Stomach (tissue), 9 donors: ENCODE results near the gene EXOSC7. TPM values are rescaled to one million over a fixed set of nuclear protein-coding genes. Genes with fewer than 3 reads are reported as not detected.
A peak's percentile ranks its signal among the peaks of the same experiment; 100 is the strongest.

Experiments
- DNase-seq, 2 donors: peaks; one replicate each; pipeline versions ENCODE4 v3.0.0 to v3.0.0-alpha.2; 2013 to 2019
- H3K27ac ChIP-seq, 5 donors: fragments of 200-600 bp in 4 of 5; sonication (generic) in 4 of 5; one replicate each; pipeline ENCODE4 v1.5.1; 2013 to 2019; ENCODE audit warnings: mild to moderate bottlenecking in 1 of 5, moderate library complexity in 1 of 5
- H3K27me3 ChIP-seq, 3 donors: fragments of 200-600 bp; sonication (generic); one replicate each; pipeline ENCODE4 v1.5.1; 2017 to 2019; ENCODE audit warnings: mixed run types in 1 of 3
- H3K36me3 ChIP-seq, 4 donors: fragments of 200-600 bp; sonication (generic); 1 replicate in 3 of 4; 2 replicates in 1 of 4; pipeline ENCODE4 v1.5.1; 2016 to 2019
- H3K4me1 ChIP-seq, 4 donors: fragments of 200-600 bp; sonication (generic); one replicate each; pipeline ENCODE4 v1.5.1; 2016 to 2019
- H3K4me3 ChIP-seq, 4 donors: fragments of 200-600 bp; sonication (generic) in 3 of 4; one replicate each; pipeline ENCODE4 v1.5.1; 2016 to 2019; ENCODE audit warnings: mild to moderate bottlenecking in 1 of 4
- H3K9me3 ChIP-seq, 4 donors: fragments of 200-600 bp; sonication (generic); one replicate each; pipeline ENCODE4 v1.5.1; 2016 to 2019
- EP300 ChIP-seq: sonication (generic); formaldehyde crosslinking; IDR thresholded peaks from one replicate; pipeline ENCODE4 v1.6.1; 2017; ENCODE audit warnings: antibody characterized with exemption
- POLR2A ChIP-seq, 4 donors: fragments of 450-650 bp; IDR thresholded peaks; one replicate each; pipeline ENCODE4 v1.6.1; 2016; ENCODE audit warnings: antibody characterized with exemption in 4 of 4, control low read depth in 2 of 4, mild to moderate bottlenecking in 1 of 4, moderate library complexity in 1 of 4
- POLR2AphosphoS5 ChIP-seq, 3 donors: sonication (generic); formaldehyde crosslinking; IDR thresholded peaks; one replicate each; pipeline ENCODE4 v1.6.1; 2016; ENCODE audit warnings: antibody characterized with exemption in 3 of 3
- WGBS, 5 donors: extraction: QIAGEN DNeasy Blood & Tissue Kit in 3 of 5; methylation state at CpG; one replicate each; pipeline versions ENCODE4 v1.1.5 to v1.1.7; 2013 to 2018; 5-methylcytosine and 5-hydroxymethylcytosine counted together
- intact Hi-C: fragments of 100-400 bp; cut with DNase I; formaldehyde crosslinking; loops from one replicate; pipeline ENCODE4 v1.15.1; 2023; ENCODE audit warnings: low total_unique reads
- polyA plus RNA-seq, 3 donors: library from polyadenylated mRNA; stranded (reverse); fragments of 200-250 nt; gene quantifications; one replicate each; pipeline ENCODE4 v1.2.3, GENCODE V29; 2013
- total RNA-seq, 5 donors: library from RNA; depleted of rRNA; stranded (reverse); fragments of >200 nt; gene quantifications; one replicate each; pipeline versions ENCODE4 v1.1.0 to v1.2.3, GENCODE V29; 2014 to 2016
- TF ChIP-seq, protein P1 (sequence below), 7 experiments: fragments of 450-650 bp in 4 of 7; fragments of 200-600 bp in 3 of 7; sonication (generic) in 3 of 7; IDR thresholded peaks; one replicate each; pipeline ENCODE4 v1.5.1; 2016 to 2019; ENCODE audit warnings: antibody characterized with exemption in 7 of 7, control low read depth in 2 of 7, mild to moderate bottlenecking in 1 of 7
- donor health status: healthy with polysubstance abuse.
- donor health status: Bipolar disorder and iron deficiency.
- donor health status: healthy.

EXOSC7 gene
- total and polyA plus RNA-seq, 8 donors: 29.5 to 57.4 (median 42.6) TPM

GRCh38 chr3:45031531-45031930, 55.5 kb downstream of the EXOSC7 start:
- no peaks in the 10 kb centered on the region for H3K9me3 ChIP-seq
- H3K27me3 ChIP-seq: peaks cover 0 to 4% (median 0%) of the 10 kb centered on the region in 3 donors
- intact Hi-C loops: loop anchor here (10.0 kb wide), 1 partner anchor 463 kb away; no protein-coding TSS in a partner anchor
- H3K4me1 ChIP-seq: peaks cover 19 to 48% (median 35%) of the 10 kb centered on the region in 4 donors
- TF ChIP-seq EP300 (no peak), POLR2A (IDR thresholded peaks at IDR 0.05) (no peak), POLR2AphosphoS5 (IDR thresholded peaks at IDR 0.05) (no peak)
- TF ChIP-seq, protein P1, sequence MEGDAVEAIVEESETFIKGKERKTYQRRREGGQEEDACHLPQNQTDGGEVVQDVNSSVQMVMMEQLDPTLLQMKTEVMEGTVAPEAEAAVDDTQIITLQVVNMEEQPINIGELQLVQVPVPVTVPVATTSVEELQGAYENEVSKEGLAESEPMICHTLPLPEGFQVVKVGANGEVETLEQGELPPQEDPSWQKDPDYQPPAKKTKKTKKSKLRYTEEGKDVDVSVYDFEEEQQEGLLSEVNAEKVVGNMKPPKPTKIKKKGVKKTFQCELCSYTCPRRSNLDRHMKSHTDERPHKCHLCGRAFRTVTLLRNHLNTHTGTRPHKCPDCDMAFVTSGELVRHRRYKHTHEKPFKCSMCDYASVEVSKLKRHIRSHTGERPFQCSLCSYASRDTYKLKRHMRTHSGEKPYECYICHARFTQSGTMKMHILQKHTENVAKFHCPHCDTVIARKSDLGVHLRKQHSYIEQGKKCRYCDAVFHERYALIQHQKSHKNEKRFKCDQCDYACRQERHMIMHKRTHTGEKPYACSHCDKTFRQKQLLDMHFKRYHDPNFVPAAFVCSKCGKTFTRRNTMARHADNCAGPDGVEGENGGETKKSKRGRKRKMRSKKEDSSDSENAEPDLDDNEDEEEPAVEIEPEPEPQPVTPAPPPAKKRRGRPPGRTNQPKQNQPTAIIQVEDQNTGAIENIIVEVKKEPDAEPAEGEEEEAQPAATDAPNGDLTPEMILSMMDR (IDR thresholded peaks at IDR 0.05): no peak
- no peak overlapping the region for H3K4me3 ChIP-seq
- 59 to 91% (median 80%) methylated on average over 2 to 3 of the region's 3 CpGs for WGBS, 5 donors
- no peak overlapping the region for H3K27ac ChIP-seq
- no peaks in the 10 kb centered on the region for H3K36me3 ChIP-seq
- DNase-seq: no peak

DNA sequence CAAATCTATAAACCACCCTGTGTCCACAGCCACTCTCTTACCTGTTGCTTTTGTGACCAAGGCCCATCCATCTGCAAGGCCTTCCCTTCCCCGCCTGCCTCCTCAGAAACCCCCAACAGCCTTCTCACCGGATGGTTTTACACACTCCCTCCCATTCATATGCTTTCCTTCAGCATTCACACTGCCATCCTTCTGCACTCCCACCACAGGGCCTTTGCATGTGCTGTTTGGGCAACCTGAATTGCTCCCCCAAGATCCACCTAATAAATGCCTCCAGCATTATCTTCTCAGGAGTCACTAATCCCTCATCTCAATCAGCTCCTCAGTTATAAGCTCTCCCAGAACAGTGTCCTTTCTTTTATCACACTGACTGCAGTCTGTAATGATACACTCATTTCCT, 56.1 kb downstream of the EXOSC7 start:
- H3K27ac ChIP-seq: no peak overlapping the region
- peaks cover 0 to 8% (median 0%) of the 10 kb centered on the region in 3 donors for H3K27me3 ChIP-seq
- no peaks in the 10 kb centered on the region for H3K9me3 ChIP-seq
- no peak overlapping the region for H3K4me3 ChIP-seq
- DNase-seq: no peak
- 89 to 98% (median 92%) methylated on average over 2 of the region's 2 CpGs for WGBS, 5 donors
- TF ChIP-seq POLR2AphosphoS5 (IDR thresholded peaks at IDR 0.05): no peak
- TF ChIP-seq EP300: no peak
- TF ChIP-seq POLR2A (IDR thresholded peaks at IDR 0.05): no peak
- TF ChIP-seq, protein P1 (IDR thresholded peaks at IDR 0.05): no peak
- H3K4me1 ChIP-seq: peaks cover 17 to 48% (median 34%) of the 10 kb centered on the region in 4 donors
- H3K36me3 ChIP-seq: no peaks in the 10 kb centered on the region
- intact Hi-C loops: loop anchor here (10.0 kb wide), 1 partner anchor 463 kb away; no protein-coding TSS in a partner anchor

DNA sequence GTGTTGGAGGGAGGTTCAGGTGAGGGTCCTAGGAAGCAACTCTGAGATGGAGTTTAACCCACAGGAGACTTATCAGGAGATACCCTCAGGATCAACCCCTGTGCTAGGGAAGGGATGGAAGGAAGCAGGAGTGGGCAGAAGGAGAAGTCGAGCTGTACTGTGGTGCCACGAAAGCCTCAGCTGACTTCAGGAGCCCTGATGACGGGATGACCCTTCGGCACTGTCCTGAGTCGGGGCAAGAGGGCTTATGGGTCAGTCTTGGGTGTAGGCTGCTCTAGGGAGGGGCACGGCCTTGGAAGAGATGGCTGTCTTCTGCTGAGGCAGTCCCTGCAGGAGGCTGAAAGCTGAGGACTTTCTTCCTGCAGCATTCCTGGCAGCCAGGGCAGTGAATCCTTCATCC, 57.7 kb downstream of the EXOSC7 start:
- WGBS, 5 donors: 69 to 94% (median 83%) methylated on average over 6 of the region's 6 CpGs
- no peak for TF ChIP-seq POLR2A (IDR thresholded peaks at IDR 0.05)
- no peak for TF ChIP-seq POLR2AphosphoS5 (IDR thresholded peaks at IDR 0.05)
- no peak for TF ChIP-seq EP300
- TF ChIP-seq, protein P1 (IDR thresholded peaks at IDR 0.05): no peak

DNA sequence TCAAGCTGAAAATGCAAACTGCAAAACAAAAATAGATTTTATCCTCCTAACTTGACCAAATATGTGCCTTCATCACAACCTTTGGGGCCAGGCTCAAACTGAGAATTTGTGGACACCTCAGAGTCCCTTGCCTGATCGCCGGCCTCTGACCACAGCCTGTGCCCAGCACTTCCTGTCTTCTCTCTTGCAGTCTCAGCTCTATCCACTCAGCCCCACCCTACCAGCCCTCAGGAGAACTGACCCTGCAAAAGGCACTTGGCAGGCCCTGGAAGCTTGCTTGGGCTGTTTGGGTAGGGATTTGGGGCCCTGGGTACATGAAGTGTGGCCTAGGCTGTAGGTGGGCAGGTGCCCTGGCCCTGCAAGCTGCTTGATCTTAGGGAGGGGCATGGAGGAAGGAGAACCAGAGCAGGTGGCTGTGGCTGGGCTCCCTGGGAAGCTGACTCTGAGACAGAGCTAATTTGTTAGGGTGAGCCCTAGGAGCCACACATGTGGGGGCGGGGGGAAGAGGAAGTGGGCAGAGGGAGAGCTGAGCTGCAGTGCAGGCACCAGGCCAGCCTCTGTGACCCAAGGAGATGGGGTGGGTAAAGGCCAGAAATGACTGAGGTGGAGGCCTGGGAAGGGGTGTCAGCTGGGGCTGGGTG, 58.7 kb downstream of the EXOSC7 start:
- intact Hi-C loops: loop anchor here (10.0 kb wide), 1 partner anchor 460 kb away; no protein-coding TSS in a partner anchor
- TF ChIP-seq EP300: no peak
- TF ChIP-seq POLR2A (IDR thresholded peaks at IDR 0.05): no peak
- TF ChIP-seq POLR2AphosphoS5 (IDR thresholded peaks at IDR 0.05): no peak
- TF ChIP-seq, protein P1 (IDR thresholded peaks at IDR 0.05): no peak
- no peaks in the 10 kb centered on the region for H3K36me3 ChIP-seq
- H3K27ac ChIP-seq: peak overlapping the region in 4 of 5 donors; percentile 20 to 71 (median 70)
- 68 to 75% (median 72%) methylated on average over 3 of the region's 3 CpGs for WGBS, 5 donors
- H3K9me3 ChIP-seq: no peaks in the 10 kb centered on the region
- peaks cover 17 to 45% (median 32%) of the 10 kb centered on the region in 4 donors for H3K4me1 ChIP-seq
- DNase-seq: peak; percentile 41 to 43
- H3K4me3 ChIP-seq: no peak overlapping the region
- H3K27me3 ChIP-seq: peaks cover 0 to 8% (median 0%) of the 10 kb centered on the region in 3 donors

More for the DNA sequence above, 57.7 kb downstream of the EXOSC7 start:
- Histone ChIP-seq H3K27ac (peak overlapping the region in 3 of 5 donors; percentile 4 to 71 (median 71)), H3K36me3 (no peaks in the 10 kb centered on the region), H3K27me3 (peaks cover 0 to 8% (median 0%) of the 10 kb centered on the region in 3 donors), H3K4me3 (no peak overlapping the region), H3K9me3 (no peaks in the 10 kb centered on the region), H3K4me1 (peaks cover 17 to 46% (median 36%) of the 10 kb centered on the region in 4 donors)
- intact Hi-C loops: loop anchor here (10.0 kb wide), 1 partner anchor 461 kb away; no protein-coding TSS in a partner anchor
- DNase-seq: no peak
